ENCODE data around the gene EDEM2. TPM values are rescaled to one million over a fixed set of nuclear protein-coding genes. Genes with fewer than 3 reads are reported as not detected.
"Not testable (repeated sequence)": the region's sequence is repeated elsewhere in the genome, so short reads cannot be mapped to it uniquely, and the experiment has no call there.

The EDEM2 gene
- total RNA-seq, 1 donor: 37.6 TPM

GRCh38 chr20:35174458-35175216, 27.5 kb upstream of the EDEM2 start:
- DNase-seq (ENCODE audit: low read depth): no peak
- no peak for TF ChIP-seq CTCF (IDR thresholded peaks at IDR 0.05; ENCODE audit: insufficient read depth, low read depth, low read length)
- no peak overlapping the region for H3K4me3 ChIP-seq (ENCODE audit: low read depth, low read length)

DNA sequence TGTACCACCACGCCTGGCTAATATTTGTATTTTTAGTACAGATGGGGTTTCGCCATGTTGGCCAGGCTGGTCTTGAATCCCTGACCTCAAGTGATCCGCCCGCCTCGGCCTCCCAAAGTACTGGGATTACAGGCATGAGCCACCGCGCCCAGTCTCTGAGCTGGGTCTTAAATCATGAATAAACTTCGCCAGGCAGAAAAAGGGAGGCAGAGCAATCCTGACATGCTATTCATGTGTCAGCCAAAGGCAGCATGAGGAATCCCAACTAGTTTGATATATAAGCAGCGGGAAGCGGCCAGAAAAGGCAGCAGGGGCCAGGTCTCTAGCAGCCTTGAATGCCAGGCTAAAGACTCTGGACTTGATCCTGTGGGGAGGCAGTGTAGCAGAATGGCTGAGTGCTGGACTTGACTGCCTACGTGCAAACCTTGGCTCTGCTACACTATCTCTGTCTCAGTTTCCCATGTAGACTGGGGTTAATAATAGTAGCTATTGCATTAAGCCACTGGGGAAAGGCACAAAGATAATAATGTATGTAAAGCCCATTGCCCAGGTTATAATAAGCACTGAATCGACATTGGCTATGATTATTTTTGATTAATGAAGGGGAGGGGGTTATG, 26.5 kb upstream of the EDEM2 start:
- H3K4me3 ChIP-seq (ENCODE audit: low read depth, low read length): no peak overlapping the region
- DNase-seq (ENCODE audit: low read depth): peak; percentile 36

GRCh38 chr20:35172434-35172806, 25.3 kb upstream of the EDEM2 start:
- TF ChIP-seq CTCF (IDR thresholded peaks at IDR 0.05; ENCODE audit: insufficient read depth, low read depth, low read length): no peak
- H3K4me3 ChIP-seq (ENCODE audit: low read depth, low read length): peak overlapping the region; percentile 62
- DNase-seq (ENCODE audit: low read depth): no peak

More for the DNA sequence above, 26.5 kb upstream of the EDEM2 start:
- no peak for TF ChIP-seq CTCF (IDR thresholded peaks at IDR 0.05; ENCODE audit: insufficient read depth, low read depth, low read length)

GRCh38 chr20:35171753-35172433, 24.8 kb upstream of the EDEM2 start, which contains the start of gene PROCR:
Gene PROCR, plus strand, starts transcription at chr20:35172072. Its CDS starts 83 bp downstream, at chr20:35172155.
- no peak for TF ChIP-seq CTCF (IDR thresholded peaks at IDR 0.05; ENCODE audit: insufficient read depth, low read depth, low read length)
- peak; percentile 91 for DNase-seq (ENCODE audit: low read depth)
- H3K4me3 ChIP-seq (ENCODE audit: low read depth, low read length): peak within 1 kb of the TSS; percentile 62

DNA sequence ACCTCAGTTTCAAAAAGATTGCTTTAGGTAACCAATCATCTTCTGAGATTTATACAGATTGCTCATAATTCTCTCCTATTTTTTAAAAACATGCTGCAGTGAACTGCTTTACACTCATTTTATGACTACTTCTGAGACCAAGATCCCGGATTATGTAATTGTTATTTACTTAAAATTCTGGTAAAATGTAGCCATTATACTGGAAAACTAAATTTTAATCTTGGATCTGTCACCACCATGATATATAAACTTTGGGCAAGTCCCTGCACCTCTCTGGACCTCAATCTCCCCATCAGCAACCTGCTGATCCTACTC, 24.3 kb upstream of the EDEM2 start:
- no peak for TF ChIP-seq CTCF (IDR thresholded peaks at IDR 0.05; ENCODE audit: insufficient read depth, low read depth, low read length)
- DNase-seq (ENCODE audit: low read depth): no peak
- H3K4me3 ChIP-seq (ENCODE audit: low read depth, low read length): peak overlapping the region; percentile 62

DNA sequence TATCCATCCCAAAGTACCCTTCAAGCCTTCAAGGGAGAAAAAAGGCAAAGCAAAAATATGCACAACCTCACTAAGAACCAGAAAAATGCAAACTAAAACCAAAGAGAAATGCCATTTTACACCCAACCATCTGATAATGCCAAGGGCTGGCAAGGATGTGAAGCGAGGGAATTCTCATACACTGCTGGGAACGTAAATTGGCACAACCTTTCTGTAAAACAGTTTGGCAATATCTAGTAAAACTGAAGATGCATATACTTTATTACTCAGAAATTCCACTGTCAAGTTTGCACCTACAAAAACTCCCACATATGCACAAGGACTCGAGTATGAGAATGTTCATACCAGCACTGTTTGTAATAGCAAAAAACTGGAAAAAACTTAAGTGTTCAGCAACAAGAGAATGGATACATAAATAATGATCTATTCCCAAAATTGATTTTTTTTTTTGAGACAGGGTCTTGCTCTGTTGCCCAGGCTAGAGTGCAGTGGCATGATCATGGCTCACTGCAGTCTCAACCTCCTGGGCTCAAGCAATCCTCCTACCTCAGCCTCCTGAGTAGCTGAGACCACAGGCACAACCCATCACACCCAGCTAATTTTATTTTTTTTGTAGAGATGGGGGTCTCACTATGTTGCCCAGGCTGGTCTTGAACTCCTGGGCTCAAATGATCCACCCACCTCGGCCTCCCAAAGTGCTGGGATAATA, 21.7 kb upstream of the EDEM2 start:
- H3K4me3 ChIP-seq (ENCODE audit: low read depth, low read length); DNase-seq (ENCODE audit: low read depth): not testable (repeated sequence)

GRCh38 chr20:35167787-35168186, 20.7 kb upstream of the EDEM2 start:
- no peak overlapping the region for H3K4me3 ChIP-seq (ENCODE audit: low read depth, low read length)
- TF ChIP-seq CTCF (IDR thresholded peaks at IDR 0.05; ENCODE audit: insufficient read depth, low read depth, low read length): no peak
- DNase-seq (ENCODE audit: low read depth): no peak

All from fibroblast of villous mesenchyme (primary cell).